ENCODE measurements around the gene TSC22D1.
A peak's percentile ranks its signal among the peaks of the same experiment; 100 is the strongest.
"Not testable (repeated sequence)": the region's sequence is repeated elsewhere in the genome, so short reads cannot be mapped to it uniquely, and the experiment has no call there.

The TSC22D1 gene

DNA sequence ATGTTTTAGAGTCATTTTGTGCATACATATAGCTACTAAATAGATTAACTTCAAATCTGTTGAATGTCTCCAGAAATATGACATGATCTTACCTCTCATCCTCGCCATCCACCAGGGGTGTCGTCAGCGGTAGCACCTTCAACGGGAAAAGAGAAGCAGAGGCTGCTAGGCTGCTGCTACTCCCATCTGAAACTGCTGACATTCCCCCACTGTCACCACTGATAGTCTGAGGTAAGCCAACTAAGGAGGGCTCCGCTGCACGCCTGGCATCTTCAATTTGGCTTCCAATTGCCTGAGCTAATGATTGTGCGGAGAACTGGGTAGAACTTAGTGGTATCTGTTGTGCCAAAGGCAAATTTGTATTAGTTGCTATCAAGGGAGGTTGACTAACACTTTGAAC, 3.1 kb downstream of the TSC22D1 start:
- peak; percentile 16 for DNase-seq (ENCODE audit: low spot score)

DNA sequence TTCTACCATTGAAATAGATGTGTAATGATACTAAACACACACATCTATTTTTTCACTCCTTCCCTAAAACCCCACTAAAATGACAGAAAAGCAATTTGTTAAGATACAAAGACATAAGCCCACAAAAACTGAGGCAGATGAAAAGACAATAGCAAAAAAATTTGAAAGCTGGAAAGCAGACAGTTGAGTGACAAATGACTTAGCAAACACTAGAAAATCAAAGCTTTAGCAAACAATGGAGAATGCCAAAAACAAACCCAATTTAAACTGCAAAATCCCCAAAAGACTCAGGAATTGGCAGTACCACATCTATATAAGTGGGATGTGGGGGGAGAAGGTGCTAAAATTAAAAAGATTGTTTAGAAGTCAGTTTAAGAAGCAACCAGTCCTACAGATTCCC, 9.5 kb downstream of the TSC22D1 start:
- DNase-seq (ENCODE audit: low spot score): no peak

- no peak for DNase-seq (ENCODE audit: low spot score)
Measured at GRCh38 chr13:44565881-44566280, 10.2 kb downstream of the TSC22D1 start.

- no peak for DNase-seq (ENCODE audit: low spot score)
Measured at GRCh38 chr13:44564936-44565335, 11.2 kb downstream of the TSC22D1 start.

DNA sequence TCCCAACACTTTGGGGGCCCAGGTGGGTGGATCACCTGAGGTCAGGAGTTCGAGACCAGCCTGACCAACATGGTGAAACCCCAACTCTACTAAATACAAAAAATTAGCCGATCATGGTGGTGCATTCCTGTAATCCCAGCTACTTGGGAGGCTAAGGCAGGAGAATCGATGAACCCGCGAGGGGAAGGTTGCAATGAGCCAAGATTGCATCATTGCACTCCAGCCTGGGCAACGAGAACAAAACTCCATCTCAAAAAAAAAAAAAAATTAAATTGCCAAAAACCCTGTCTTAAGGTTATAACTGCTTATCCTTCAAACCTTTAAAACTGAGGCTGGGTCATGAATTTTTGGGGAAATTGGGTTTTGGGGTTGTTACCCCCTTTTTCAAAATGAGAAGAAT, 13.3 kb downstream of the TSC22D1 start:
- not testable (repeated sequence) for DNase-seq (ENCODE audit: low spot score)

DNA sequence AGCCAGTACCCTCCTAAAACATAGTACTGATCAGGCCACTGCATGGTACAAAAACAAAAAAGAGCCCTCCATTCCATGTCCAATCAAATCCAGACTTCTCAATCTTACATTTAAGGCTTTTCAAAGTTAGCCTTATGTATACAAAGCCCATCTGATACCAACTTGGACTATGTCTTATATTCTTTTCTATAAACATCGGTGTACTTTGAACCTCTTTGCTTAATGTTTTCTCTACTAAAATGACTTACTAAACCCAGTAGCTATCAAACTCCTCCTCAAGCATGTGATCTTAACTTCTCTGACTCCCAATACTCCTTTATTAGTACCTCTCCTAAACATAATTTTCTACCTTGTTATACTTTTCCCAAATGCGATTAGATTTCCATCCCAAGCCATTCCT, 14.8 kb downstream of the TSC22D1 start:
- no peak for DNase-seq (ENCODE audit: low spot score)

DNA sequence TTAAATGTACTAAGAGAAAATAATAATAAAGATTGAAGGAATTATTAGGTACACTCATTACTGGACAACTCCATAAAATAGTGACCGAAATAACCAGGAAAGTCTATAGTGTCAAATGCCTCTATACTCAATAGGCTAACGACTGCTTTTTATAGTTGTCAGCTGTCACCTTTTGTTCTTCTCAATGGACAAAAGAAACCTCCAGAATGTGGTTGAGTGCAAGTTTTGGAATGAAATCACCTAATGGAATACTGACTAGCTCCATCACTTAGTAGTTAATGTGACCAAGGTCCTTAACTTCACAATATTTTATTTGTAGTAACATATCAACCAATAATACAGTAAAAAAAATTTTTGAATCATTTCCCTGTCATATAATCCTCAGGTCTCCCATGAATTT, 18.1 kb downstream of the TSC22D1 start:
- no peak for DNase-seq (ENCODE audit: low spot score)

DNA sequence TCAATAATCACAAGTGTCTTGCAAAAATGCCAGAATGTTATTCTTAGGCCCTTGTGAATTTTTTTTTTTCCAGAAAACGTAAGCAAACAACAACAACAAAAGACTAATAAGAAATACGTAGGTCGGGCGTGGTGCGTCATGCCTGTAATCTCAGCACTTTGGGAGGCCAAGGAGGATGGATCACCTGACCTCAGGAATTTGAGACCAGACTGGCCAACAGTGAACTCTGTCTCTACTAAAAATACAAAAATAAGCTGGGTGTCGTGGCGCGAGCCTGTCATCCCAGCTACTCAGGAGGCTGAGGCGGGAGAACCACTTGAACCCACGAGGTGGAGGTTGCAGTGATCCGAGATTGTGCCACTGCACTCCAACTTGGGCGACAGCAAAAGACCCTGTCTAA, 20.9 kb downstream of the TSC22D1 start:
- no peak for DNase-seq (ENCODE audit: low spot score)

DNA sequence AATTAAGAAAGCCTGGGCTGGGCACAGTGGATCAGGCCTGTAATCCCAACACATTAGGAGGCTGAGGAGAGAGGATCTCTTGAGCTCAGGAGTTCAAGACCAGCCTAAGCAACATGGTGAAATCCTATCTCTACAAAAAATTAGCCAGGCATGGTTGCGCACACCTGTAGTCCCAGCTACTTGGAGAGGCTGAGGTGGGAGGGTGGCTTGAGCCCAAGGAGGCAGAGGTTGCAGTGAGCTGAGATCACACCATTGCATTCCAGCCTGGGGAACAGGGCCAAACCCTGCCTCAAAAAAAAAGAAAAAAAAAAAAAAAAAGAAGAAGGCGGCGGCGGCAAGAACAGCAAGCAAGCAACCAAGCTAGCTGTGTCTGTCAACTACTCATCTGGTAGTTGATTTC, 26.7 kb downstream of the TSC22D1 start:
- no peak for DNase-seq (ENCODE audit: low spot score)

- no peak for DNase-seq (ENCODE audit: low spot score)
Measured at GRCh38 chr13:44546164-44546563, 30.0 kb downstream of the TSC22D1 start.

DNA sequence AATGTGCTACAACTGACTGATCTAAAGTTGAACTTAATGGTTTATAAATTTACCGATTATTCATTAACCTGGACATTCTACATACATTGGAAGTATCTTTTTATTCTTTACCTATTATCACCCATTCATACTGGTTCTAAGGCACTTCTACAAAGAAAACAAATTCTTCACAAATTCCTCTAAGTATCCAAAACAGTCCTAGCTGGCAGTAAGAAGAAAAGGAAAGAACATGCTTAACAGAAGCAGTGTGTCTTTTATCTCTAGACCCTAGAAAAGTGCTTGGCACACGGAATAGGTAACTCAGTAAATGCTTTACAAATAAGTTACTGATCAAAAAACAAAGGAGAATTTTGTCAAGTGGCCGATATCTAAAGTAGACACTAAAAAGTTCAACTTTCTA, 32.8 kb downstream of the TSC22D1 start:
- no peak for DNase-seq (ENCODE audit: low spot score)

DNA sequence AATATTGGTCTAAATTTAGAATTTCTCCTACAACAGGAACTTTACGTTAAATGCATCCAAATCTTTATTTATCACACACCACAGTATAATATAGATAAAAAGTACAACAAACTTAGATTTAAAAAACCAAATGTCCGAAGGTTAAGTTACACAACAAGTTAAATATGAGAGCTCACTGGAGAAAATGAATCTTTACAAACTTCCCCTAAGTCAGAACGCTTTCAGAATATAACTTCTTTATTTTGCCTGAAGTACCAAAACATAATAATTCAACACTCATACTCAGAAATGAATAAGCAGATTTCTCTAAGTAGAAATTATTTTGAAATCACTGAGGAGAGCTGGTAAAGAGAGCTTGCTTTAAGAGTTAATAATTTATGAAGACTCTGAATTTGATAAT, 33.8 kb downstream of the TSC22D1 start:
- DNase-seq (ENCODE audit: low spot score): no peak

- no peak for DNase-seq (ENCODE audit: low spot score)
Measured at GRCh38 chr13:44541601-44542000, 34.5 kb downstream of the TSC22D1 start.

GRCh38 chr13:44540761-44541434, 35.2 kb downstream of the TSC22D1 start:
- no peak for DNase-seq (ENCODE audit: low spot score)

GRCh38 chr13:44537248-44537647, 38.9 kb downstream of the TSC22D1 start:
- DNase-seq (ENCODE audit: low spot score): no peak

DNA sequence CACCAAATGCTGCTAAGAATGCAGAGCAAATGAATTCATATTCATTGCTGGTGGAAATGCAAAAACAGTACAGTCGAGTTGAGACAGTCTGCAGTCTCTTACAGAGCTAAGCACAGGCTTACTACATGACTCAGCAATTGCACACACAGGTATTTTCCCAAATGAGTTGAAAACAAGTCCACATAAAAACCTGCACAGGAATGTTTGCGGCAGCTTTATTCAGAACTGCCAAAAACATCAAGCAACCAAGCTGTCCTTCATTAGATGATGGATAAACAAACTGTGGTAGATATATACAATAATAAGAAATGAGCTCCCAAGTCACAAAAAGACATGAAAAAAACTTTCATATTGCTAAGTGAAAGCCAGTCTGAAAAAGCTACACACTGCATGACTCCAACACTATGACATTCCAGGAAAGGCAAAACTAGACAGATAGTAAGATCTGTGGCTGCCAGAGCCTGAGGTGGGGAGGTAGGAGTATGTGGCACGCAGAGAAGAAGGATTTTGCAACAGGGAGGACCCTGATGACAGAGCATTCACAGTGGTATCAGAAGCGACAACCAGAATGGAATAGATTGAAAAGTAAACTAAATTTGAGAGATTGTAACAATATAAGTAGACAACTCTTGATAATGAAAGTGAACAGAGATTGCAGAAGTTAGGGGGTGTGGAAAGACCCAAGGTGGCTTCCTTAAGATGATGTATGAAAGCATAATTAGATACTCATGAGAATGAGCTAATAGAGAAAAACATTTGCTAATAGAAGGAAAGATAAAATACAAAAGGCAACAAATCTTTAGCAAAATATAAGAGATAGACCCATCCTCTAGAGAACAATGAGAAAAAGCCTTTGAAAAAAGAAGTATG, 52.7 kb downstream of the TSC22D1 start:
- DNase-seq (ENCODE audit: low spot score): peak; percentile 26

- DNase-seq (ENCODE audit: low spot score): no peak
Measured at GRCh38 chr13:44519642-44520041, 56.5 kb downstream of the TSC22D1 start.

DNA sequence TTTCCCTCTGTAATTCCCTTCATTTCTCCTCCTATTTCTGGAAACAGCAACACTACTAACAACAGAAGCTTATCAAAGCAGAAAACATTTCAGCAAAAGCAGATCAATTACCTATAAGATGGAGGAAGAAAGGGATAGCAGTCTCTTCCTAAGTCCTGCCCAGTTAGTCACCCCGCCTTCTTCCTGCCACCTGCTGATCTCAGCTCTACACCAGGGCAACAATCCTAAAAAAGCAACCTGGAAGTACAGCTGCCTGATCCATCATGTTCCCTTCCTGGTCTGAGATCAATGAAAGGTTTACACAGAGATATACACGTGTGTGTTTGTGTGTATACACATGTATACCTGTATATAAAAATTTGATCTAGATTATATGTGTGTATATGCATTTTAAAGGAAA, 59.4 kb downstream of the TSC22D1 start:
- DNase-seq (ENCODE audit: low spot score): peak; percentile 54

GRCh38 chr13:44514278-44514677, 61.9 kb downstream of the TSC22D1 start:
- no peak for DNase-seq (ENCODE audit: low spot score)

- not testable (repeated sequence) for DNase-seq (ENCODE audit: low spot score)
Measured at GRCh38 chr13:44509853-44510252, 66.3 kb downstream of the TSC22D1 start.

DNA sequence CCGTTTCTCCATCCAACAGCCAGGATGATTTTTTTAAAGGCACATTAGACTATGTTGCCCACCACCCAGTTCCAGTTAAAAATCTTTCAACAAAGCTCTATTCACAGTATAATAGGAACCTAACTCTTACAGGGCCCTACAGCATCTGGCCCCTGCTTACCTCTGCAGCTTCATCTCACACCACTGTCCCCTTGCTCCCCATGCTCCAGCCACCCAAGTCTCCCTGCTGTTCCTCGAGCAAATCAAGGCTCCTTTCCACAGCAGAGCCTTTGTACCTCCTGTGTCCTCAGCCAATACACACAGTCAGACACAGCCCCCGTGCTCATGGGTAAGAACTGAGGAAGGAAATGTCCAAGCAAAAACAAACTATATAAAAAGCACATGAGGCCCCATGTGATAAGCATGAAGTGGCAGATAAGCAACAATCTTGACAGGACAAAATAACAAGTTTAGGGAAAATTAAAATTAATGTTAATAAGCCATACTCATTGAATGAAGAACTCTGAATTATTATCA, 67.5 kb downstream of the TSC22D1 start:
- no peak for DNase-seq (ENCODE audit: low spot score)

GRCh38 chr13:44507639-44508038, 68.5 kb downstream of the TSC22D1 start:
- DNase-seq (ENCODE audit: low spot score): no peak

GRCh38 chr13:44506719-44507118, 69.4 kb downstream of the TSC22D1 start:
- DNase-seq (ENCODE audit: low spot score): no peak

Measured in iPS-NIHi11 (cell line).